Lung (tissue), 12 donors: Measurements from ENCODE around the gene THSD7B. TPM values are rescaled to one million over a fixed set of nuclear protein-coding genes. Genes with fewer than 3 reads are reported as not detected.

Experiments used
- ATAC-seq: fragments of 200-7000 bp; cut with Tn5 transposase; one replicate; pipeline ENCODE4 v1.9.1; 2020; ENCODE audit warnings: moderate number of reproducible peaks; ENCODE audit not compliant: insufficient read depth, low FRiP score
- DNase-seq, 3 donors: peaks; one replicate each; pipeline ENCODE4 v3.0.0-alpha.2; 2013 to 2017
- H3K27ac ChIP-seq, 2 donors: one replicate each; pipeline ENCODE4 v1.5.1; 2013; ENCODE audit warnings: mild to moderate bottlenecking in 2 of 2, moderate library complexity in 2 of 2, control low read depth in 1 of 2, inconsistent platforms in 1 of 2, low read depth in 1 of 2, low read length in 1 of 2
- H3K27me3 ChIP-seq, 3 donors: one replicate each; pipeline ENCODE4 v1.5.1; 2013; ENCODE audit warnings: low read length in 2 of 3; ENCODE audit not compliant: control insufficient read depth in 3 of 3, insufficient read depth in 3 of 3
- H3K36me3 ChIP-seq, 4 donors: one replicate each; pipeline ENCODE4 v1.5.1; 2013; ENCODE audit warnings: low read length in 4 of 4, mild to moderate bottlenecking in 1 of 4, moderate library complexity in 1 of 4; ENCODE audit not compliant: control insufficient read depth in 4 of 4, insufficient read depth in 4 of 4
- H3K4me1 ChIP-seq, 5 donors: one replicate each; pipeline ENCODE4 v1.5.1; 2013; ENCODE audit warnings: low read length in 5 of 5, mild to moderate bottlenecking in 2 of 5, moderate library complexity in 1 of 5; ENCODE audit not compliant: control insufficient read depth in 5 of 5, insufficient read depth in 5 of 5
- H3K4me3 ChIP-seq: one replicate; pipeline ENCODE4 v1.5.1; 2013; ENCODE audit warnings: mild to moderate bottlenecking, control low read depth, moderate library complexity
- H3K9ac ChIP-seq, 2 donors: one replicate each; pipeline ENCODE4 v1.5.1; 2013; ENCODE audit warnings: low read length in 2 of 2, control low read depth in 1 of 2; ENCODE audit not compliant: insufficient read depth in 1 of 2
- H3K9me3 ChIP-seq, 4 donors: one replicate each; pipeline ENCODE4 v1.5.1; 2013; ENCODE audit warnings: low read length in 3 of 4, mild to moderate bottlenecking in 1 of 4, moderate library complexity in 1 of 4; ENCODE audit not compliant: control insufficient read depth in 4 of 4, insufficient read depth in 3 of 4
- CTCF ChIP-seq: IDR thresholded peaks from 2 replicates; pipeline ENCODE4 v1.5.1; 2012; ENCODE audit warnings: mild to moderate bottlenecking; ENCODE audit errors: control extremely low read depth, extremely low read depth
- WGBS, 2 donors: extraction: QIAGEN DNeasy Blood & Tissue Kit; methylation state at CpG; one replicate each; pipeline ENCODE4 v1.1.7; 2013; 5-methylcytosine and 5-hydroxymethylcytosine counted together
- polyA plus RNA-seq, 2 donors: library from polyadenylated mRNA; stranded (reverse); fragments of 200-250 nt; gene quantifications; one replicate each; pipeline ENCODE4 v1.2.1, GENCODE V29; 2013
- total RNA-seq, 2 donors: library from RNA; depleted of rRNA in 1 of 2; stranded (reverse); fragments of >200 nt in 1 of 2; gene quantifications; one replicate each; pipeline ENCODE4 v1.2.1, GENCODE V29; 2014 to 2021
- donor health status: control.
- donor health status: control.
- donor health status: Bipolar disorder and iron deficiency.
- donor health status: healthy.
- donor health status: DM: yes; HTN: yes; CAD: no.

THSD7B gene
- total and polyA plus RNA-seq, 4 donors, result 0.03 to 8.2 (median 0.14) TPM

DNA sequence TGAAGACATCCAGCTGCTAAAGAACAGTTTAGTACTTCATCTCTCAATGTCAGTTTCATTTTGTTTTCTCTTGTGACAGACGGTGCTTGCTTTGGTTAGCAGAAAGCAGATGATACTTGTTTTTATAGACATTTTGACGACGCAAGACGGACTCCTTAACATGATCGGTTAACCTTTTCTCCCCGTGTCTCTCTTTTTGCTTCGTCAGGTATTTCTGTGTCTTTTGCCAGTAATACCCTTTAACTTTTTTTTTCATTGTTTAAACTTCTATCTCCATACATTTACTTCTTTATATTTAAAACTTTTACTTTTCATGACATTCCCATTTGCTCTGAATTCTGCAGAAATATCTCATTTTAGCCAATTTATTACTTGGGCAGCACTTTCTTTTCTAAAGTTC lies 57.9 kb downstream of the THSD7B start:
- no peak overlapping the region for H3K27ac ChIP-seq
- no peaks in the 10 kb centered on the region for H3K4me1 ChIP-seq
- no peaks in the 10 kb centered on the region for H3K9me3 ChIP-seq
- H3K27me3 ChIP-seq, result no peaks in the 10 kb centered on the region
- H3K4me3 ChIP-seq, result no peak overlapping the region
- no peak for TF ChIP-seq CTCF
- H3K36me3 ChIP-seq, result no peaks in the 10 kb centered on the region
- ATAC-seq (no peak), DNase-seq (no peak)
- WGBS, 2 donors, result 83 to 87% methylated on average over 7 of the region's 7 CpGs
- no peak overlapping the region for H3K9ac ChIP-seq

DNA sequence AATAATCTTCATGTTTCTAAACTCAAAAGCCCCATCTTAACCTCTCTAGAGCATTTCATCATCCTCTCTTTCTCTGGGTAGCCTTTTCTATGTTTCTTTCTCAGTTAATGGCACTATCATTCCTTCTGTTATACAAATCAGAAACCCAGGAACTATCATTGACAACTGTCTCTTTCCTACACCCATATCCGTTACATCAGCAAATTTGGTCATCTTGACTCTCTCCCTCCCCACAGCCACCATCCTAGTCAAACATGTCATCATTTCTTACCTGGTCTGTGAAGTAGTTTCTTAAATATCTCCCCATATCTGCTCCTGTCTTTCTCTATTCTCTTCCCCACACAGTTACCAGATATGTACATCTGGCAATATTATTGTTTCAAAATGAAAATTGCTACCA lies 62.8 kb downstream of the THSD7B start:
- whole genome bisulfite sequencing, 2 donors, result 95% methylated on average over 1 of the region's 1 CpG
- Histone ChIP-seq H3K36me3 (no peaks in the 10 kb centered on the region), H3K4me1 (no peaks in the 10 kb centered on the region), H3K9ac (no peak overlapping the region), H3K27me3 (no peaks in the 10 kb centered on the region), H3K27ac (no peak overlapping the region), H3K4me3 (no peak overlapping the region), H3K9me3 (peaks cover 0 to 2% (median 0%) of the 10 kb centered on the region in 4 donors)
- TF ChIP-seq CTCF, result no peak
- DNase-seq (no peak), ATAC-seq (no peak)

GRCh38 chr2:136828774-136829173 lies 63.4 kb downstream of the THSD7B start:
- Histone ChIP-seq H3K9ac (no peak overlapping the region), H3K27me3 (no peaks in the 10 kb centered on the region), H3K36me3 (no peaks in the 10 kb centered on the region), H3K4me1 (no peaks in the 10 kb centered on the region), H3K4me3 (no peak overlapping the region), H3K9me3 (peaks cover 0 to 2% (median 0%) of the 10 kb centered on the region in 4 donors), H3K27ac (no peak overlapping the region)
- ATAC-seq, result no peak
- TF ChIP-seq CTCF, result no peak
- 85 to 90% methylated on average over 1 of the region's 1 CpG for WGBS, 2 donors
- no peak for DNase-seq

DNA sequence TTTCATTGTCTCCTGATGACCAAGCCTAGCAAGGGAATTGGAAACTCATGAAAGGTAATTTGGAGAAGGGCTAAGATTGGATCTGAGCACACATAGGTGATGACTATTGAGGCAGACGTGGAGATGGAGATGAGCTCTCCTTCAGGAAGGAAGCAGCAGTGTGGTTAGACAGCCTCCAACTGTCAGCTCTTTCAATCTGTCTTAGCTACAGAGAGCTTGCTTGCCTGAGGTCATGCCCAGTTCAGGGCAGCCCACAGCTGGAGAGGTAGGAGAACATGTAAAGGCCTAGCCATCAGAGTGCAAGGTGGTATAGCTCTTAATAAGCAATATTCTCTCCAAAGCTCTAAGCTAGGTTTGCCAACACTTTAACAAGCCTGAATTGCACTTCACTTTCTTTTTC lies 79.2 kb downstream of the THSD7B start:
- 61 to 62% methylated on average over 1 of the region's 1 CpG for WGBS, 2 donors
- H3K4me3 ChIP-seq, result no peak overlapping the region
- TF ChIP-seq CTCF, result no peak
- ATAC-seq (no peak), DNase-seq (no peak)
- H3K9ac ChIP-seq, result no peak overlapping the region
- H3K4me1 ChIP-seq, result peaks cover 0 to 5% (median 0%) of the 10 kb centered on the region in 5 donors
- no peak overlapping the region for H3K27ac ChIP-seq
- H3K36me3 ChIP-seq, result no peaks in the 10 kb centered on the region
- no peaks in the 10 kb centered on the region for H3K27me3 ChIP-seq
- H3K9me3 ChIP-seq, result no peaks in the 10 kb centered on the region
